ENCODE results near the gene HHAT.

HHAT gene

GRCh38 chr1:210300923-210301614 is 27.6 kb upstream of the HHAT start:
- TF ChIP-seq CTCF (IDR thresholded peaks at IDR 0.05; ENCODE audit: insufficient read depth, missing control alignments) = no peak
- FAIRE-seq (no peak), DNase-seq (ENCODE audit: insufficient read length, low spot score) (no peak)

DNA sequence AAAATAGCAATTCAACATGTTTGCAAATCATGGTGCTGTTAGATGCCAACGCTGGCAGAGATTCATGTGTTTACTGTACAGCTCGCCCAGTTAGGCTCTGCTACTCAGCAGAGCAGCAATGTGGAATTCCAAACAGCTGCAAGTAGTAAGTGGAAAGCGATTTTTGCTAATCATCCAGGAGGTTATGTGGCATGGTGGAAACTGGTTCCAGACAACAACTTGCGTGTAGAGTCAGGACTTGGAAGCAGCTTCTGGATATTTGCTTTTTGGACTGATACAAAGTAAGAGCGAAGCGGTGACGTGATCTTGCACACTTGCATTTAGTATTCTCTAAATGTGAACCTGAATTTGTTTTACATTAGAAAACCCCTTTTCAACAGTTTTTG is 27.1 kb upstream of the HHAT start:
- TF ChIP-seq CTCF (IDR thresholded peaks at IDR 0.05; ENCODE audit: insufficient read depth, missing control alignments) = no peak
- no peak for FAIRE-seq
- no peak for DNase-seq (ENCODE audit: insufficient read length, low spot score)

- DNase-seq (ENCODE audit: insufficient read length, low spot score) = no peak
- FAIRE-seq = no peak
- TF ChIP-seq CTCF (IDR thresholded peaks at IDR 0.05; ENCODE audit: insufficient read depth, missing control alignments) = no peak
Measured at GRCh38 chr1:210302501-210302900, 26.2 kb upstream of the HHAT start.

DNA sequence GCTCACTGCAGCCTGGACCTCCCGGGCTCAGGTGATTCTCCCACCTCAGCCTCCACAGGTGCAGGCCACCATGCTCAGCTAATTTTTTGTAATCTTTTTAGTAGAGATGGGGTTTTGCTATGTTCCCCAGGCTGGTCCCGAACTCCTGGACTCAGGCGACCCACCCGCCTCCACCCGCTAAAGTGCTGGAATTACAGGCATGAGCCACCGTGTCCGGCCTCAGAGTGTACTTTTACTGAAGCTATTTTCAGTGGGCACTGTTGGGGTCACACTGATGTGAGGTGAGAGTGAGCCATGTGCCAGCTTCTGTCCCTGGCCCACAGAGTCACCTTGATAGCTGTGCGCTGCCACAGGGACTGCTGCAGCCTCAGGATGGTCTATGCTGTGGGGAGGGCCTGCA is 25.3 kb upstream of the HHAT start:
- DNase-seq (ENCODE audit: insufficient read length, low spot score) (no peak), FAIRE-seq (no peak)
- no peak for TF ChIP-seq CTCF (IDR thresholded peaks at IDR 0.05; ENCODE audit: insufficient read depth, missing control alignments)

DNA sequence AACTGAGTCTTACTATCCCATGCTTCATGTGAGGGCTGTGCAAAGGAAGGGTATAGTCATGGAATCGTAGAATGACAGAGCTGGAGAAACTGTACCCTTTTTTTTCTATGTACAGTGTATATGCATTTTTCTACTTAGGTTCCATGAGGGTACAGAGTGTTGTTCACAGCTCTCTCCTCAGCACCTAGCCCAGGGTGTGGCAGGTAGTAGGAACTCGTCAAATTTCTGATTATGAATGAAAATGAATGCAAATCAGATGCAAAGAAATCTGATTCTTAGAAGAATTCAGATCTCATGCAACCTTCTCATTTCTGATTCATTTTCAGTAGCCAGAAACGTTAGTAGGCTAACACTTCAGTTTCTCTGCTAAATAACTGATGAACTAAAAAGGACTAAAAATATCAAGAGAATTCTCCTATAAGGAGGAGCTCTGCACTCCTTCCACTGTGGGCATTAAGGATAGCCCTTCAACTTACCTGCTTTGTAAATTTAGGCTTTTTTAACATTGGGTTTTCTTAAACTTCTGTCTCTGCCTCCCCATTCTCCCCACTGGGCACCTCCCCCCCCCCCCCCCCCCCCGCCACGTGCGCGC is 18.0 kb upstream of the HHAT start:
- peak; percentile 66 for FAIRE-seq
- no peak for DNase-seq (ENCODE audit: insufficient read length, low spot score)
- no peak for TF ChIP-seq CTCF (IDR thresholded peaks at IDR 0.05; ENCODE audit: insufficient read depth, missing control alignments)

DNA sequence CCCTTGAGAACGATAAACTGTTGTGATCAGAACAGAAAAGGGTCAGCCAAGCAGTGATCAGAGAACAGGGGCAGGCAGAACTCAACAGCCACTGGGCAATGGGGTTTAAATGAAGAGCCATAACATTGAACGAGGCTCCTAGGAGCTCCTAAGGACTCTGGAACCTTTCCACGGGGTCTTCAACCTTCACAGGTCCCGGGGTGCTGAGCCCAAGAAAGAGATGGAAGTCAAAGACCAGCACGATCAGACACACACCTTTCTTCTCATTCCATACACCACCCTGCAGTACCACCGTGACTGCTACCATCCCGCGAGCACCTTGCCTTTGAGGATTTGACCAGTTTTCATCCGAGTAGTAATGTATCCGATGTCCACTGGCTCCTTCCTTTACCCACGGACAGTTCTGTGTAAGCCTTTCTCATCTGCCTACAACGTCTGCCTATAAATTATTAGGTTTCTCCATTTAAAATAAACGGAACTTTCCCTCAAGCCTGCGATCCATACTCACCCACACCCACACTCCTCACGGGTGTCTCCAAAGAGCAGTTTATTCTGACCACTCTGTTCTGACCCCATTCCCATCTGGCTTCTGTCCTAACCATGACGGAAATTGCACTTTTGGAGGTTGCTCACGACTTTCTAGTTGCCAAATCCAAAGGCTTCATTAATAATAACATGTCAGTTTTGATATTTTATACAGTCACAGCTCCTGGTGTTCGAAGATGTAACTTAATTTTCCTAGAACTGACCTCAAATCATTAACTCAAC is 16.8 kb upstream of the HHAT start:
- no peak for TF ChIP-seq CTCF (IDR thresholded peaks at IDR 0.05; ENCODE audit: insufficient read depth, missing control alignments)
- peak; percentile 64 for FAIRE-seq

More for the DNA sequence above, 16.8 kb upstream of the HHAT start:
- no peak for DNase-seq (ENCODE audit: insufficient read length, low spot score)

Measured in D721Med (cell line).